COR-L47 (cell line): Measurements from ENCODE around the gene KCNK7.
A peak's percentile ranks its signal among the peaks of the same experiment; 100 is the strongest.

ENCODE experiments used
- DNase-seq: peaks from one replicate; lab custom pipeline; 2025; lab: John Stamatoyannopoulos, UW

KCNK7 gene

DNA sequence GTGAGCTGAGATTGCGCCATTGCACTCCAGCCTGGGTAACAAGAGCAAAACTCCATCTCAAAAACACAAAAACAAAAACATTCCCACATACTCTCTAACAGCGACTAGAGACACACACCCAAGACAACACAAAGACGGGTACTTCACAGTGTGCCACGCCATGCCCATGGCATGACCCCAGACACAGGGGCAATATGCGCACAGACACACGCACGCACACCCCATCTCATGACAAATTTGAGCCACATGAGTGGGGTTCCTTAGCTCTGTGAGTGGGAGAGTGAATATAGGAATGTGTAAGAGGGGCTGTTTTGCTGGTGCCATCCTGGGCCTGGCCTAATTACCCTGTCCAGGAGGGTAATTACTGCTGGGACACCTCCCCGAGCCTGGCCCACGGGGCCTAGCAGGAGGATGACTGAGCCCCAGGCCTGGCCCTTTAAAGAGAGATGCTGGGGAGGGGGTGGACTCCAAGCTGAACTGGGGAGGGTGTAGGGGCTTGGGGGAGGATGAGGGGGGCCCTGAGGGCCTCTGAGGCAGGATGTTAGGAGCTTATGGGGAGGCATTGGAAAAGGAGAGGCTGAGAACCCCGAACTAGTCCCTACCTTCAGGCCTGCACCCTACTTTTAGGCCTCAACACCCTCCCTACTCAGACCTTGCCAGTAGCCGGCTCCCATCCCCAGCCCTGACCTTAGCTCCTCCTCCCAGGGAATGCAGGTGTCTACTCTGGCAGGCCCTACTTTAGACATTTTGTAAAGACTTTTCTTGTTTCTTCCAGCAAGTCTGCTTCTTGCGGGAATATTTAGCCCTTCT is 38.9 kb downstream of the KCNK7 start:
- DNase-seq = no peak

DNA sequence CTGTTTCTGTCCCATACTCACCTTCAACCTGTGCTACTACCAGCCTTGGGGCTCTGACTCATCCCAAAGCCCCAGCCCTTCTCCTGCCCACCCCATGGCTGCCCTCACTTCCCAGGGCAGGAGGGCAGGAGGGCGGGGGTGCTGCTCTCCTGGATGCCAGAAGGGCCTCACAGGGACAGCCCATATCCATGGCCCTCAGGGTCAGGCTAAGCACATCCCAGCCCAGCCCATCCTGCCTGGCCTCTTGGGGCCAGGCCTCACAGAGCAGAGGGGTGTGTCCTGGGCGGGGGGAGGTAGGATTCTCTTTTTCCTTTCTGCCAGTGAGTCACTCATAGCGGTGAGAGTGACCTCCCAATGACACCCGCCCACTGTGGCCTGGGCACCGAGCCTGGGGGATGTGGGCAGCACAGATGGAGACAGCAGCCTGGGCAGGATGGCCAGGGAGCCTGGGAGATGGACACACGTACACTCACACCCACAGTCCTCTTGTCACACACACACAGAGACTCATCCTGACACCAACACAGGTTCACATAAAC is 39.8 kb downstream of the KCNK7 start:
- DNase-seq = no peak

DNA sequence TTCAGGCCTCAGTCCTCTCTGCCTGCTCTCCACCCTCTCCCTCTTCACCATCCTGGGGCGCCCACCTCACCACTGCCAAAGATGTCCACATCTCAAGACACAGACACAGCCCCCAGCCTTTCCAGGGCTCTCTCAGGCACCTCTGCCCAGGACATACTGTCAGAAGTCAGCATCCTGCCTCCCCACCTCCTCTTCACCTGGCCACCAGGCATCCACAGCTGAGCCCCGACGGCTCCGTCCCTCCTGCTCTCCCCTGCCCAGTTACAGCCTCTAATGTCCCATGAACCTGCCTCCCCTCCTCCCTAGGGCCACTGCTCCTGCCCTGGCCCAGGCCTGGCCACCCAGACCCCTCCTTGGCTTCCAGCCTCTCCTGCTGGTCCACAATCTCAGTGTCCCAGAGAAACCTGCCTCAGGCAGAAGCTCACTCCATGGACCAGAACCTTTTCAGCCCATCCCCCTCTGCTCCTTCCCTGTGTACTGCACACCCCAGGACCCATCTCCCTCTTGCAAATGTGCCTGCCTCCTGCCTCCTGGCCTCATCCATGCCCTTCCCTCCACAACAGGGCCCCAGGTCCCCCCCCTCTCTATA is 40.7 kb downstream of the KCNK7 start:
- no peak for DNase-seq

DNA sequence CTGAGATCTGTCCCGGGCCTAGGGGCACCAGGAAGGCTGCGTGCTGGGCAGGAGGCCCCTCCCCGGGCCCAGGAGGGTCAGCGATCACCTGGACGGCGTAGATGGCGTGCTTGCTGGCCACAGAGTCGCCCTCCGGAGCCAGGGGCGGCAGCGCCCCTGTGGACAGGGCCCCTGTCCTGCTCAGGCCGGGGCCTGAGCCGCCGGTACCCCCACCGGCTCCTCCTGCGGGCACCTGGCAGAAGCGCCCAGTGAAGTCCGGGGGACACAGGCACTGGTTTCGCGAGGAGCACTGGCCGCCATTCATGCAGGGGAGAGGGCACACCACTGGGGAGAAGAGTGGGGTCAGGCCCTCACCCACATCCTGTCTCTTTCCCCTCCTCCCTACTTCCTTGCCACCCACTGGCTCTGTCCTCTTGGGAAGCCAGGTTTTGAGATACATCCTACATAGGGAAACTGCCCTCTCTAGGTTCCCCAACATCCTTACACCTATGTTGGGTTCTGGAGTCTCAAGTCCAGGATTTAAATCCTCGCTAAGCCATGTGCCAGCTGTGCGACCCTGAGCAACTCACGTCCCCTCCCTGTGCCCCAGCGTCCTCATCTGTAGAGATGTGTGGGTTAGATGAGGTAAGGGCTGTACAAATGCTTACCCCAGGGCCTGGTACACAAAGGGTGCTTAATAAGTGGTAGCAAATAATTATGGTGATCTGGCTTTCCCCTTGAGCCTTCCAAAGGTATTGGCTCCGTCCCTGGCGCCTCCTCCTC is 41.4 kb downstream of the KCNK7 start:
- DNase-seq = no peak

DNA sequence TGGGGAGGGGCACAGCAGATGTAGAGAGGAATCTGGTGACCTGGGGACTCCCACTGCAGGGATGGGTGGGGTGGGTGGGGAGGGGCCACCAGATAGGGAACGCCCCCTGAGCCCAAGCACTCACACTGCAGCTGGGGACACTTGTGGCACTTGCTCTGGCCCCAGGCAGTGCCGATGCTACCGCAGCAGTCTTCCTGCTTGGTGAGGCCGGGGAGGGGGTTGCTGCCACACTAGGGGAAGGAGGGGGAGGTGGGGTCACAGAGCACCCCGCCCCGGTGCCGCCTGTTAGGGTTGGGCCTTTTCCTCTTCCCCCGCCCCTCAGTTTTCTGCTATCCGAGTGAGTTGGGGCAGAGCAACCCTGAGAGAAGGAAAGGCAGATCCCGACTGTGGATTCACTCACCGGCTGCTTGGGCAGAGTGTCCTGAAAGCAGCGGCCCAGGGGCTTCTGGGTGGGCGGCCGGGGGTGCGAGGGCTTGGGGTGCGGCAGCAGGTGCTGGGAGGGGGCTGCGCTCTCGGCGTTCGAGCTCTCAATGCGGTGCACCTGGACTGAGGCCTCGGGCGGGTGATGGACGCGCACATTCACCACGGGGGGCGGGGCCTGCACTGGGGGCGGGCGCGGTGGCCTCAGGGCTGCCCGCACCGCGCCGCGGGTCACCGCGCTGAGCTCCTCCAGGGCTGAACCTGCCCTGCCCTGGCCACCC is 42.1 kb downstream of the KCNK7 start:
- DNase-seq = no peak

DNA sequence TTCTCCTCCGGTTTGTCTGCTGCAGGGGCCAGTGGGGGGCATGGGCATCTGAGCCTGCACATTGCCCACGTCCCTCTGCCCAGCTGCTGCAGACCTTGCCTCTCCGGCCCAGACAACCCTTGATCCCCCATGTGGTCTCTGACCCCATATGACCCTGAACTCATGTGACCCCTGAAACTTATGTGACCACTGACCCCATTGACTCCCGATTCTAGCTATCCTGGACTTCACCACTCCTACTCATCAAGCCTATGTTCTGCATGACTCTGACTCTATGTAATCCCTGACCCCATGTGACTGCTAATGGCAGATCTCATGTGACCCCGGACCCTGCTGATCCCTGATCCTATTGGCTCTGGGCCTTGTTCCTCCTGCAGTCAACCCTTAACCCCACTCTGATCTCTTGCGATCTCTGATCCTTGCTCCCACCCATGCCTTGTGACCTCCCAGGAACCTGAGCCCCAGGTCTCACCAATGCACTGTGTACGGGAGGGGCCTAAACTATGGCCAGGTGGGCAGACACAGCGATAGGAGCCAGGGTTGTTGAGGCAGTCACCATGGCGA is 43.1 kb downstream of the KCNK7 start:
- DNase-seq = no peak

DNA sequence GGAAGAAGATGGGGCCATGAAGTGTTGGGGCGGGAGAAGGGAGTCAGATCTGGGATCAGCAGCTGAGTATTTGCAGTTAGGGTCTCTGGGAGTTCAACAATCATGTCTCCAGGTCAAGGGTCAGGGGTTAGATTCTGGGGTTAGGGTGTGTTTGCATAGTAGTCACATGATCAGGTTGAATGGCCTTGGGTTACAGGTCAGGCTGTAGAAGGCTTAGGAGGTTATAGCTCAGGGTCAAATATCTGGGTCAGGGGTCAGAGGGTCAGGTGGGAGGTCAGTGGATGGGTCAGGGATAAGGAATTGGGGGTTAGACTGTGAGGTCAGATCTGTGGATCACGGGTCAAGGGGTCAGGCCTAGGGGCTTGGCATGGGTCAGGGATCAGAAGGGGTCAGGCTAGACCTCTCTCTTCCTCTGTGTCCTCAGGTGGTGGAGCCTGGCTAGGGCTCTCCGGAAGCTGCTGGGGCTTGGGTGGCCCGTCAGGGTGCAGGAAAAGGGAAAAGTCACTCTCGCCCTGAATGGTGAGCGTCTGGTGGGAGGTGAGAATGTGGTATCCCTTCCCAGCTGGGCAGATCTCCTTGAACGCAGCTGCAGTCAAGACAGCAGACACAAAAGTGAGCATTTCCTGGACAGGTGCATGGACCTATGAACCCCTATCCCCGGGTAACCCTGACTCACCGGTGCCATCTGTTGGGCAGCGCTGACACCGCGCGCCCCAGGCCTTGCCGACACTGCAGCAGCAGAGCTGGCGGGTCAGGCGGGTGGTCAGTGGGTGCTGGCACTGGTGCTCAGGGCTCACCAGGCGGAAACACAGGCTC is 43.8 kb downstream of the KCNK7 start:
- peak; percentile 53 for DNase-seq

DNA sequence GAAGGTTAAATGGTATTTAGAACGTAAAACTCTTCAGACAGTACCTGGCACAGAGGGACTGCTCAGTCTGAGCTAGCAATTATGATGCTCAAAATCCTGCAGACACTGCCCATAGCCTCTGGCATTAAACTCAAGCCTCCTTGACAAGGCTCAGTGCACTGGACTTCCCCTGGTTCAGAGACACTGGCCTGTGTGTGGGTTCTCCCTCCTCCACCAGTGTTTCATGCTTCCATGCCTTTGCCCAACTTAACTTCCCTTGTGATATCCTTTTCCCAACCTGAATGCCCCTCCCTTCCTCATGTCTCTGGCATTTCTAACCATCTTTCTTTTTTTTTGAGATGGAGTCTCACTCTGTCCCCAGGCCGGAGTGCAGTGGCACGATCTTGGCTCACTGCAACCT is 46.5 kb downstream of the KCNK7 start:
- DNase-seq = no peak

DNA sequence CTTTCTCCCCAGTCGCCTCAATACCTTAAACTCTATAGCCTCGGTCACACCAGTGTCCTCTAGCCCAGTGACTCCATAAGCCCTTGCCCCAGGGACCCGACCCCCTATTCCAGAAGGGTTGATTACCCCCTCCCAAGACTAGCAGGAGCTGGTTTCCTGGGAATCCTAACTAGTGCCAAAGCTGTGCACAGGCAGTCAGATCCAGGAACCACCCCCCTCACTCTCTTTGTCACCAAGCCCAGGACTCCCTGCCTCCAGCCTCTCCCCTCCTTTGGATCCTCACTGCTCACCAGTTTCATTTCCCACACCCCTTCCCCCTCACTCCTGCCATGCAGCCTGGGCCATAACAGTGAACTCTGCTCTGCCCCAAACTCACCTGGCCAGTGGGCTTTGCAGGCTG is 47.2 kb downstream of the KCNK7 start:
- no peak for DNase-seq

DNA sequence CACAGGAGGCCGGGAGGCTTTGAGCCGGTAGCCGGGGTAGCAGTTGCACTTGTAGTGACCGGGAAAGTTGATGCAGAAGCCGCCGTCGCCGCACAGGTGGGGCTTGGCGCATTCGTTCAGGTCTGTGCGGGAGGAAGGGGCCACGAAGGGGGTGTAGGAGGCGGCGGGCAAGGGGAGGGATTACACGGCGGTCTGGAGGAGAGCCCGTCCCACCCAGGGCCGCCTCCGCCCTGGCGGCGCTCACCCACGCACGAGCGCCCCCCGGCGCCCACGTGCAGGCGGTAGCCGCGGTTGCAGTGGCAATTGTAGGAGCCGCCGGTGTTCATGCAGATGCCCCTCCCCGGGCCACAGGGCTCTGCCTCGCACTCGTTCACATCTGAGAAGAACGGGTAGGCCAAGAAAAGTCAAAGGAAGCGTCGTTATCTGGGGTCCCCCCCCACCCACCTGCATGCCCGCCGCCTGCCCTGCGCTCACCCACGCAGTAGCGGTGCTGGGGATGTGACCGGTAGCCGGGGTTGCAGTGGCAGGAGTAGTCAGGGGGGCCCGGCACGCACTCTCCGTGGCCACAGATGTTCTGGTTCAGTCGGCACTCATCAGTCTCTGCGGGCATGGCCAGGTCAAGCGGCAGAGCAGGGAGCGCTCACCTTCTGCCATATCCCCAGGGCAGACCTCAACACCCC is 48.0 kb downstream of the KCNK7 start:
- DNase-seq = no peak

DNA sequence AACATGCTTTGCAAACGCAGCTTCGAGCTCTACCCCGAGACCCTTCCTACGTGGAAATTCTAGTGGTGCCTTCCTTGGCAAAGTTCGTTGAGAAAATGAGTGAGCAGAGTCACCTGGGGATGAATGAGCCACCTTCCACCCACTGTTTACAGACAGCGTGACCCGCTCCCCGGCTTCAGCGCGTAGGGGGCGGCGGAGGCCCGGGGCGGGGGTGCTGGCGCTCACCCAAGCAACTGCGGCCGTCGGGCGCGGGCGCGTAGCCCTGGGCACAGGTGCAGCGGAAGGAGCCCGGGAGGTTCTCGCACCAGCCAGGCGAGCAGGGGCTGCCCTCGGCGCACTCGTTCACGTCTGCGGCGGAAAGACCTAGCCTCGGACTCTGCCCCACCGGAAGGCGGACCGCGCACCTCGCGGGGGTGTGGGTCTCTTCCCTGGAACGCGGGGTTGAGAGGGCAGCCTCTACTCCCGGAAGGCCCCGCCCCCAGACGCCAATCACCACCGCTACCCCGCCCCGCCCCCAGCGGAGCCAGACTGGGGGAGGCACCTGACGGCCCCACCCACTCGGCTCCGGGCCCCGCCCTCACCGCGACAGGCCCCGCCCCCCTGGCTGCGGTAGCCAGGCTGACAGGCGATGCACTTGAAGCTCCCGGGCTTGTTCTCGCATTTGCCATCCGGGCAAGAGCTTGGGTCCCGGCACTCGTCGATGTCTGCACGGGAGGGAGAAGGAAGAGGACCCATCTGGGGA is 49.2 kb downstream of the KCNK7 start:
- peak; percentile 82 for DNase-seq

DNA sequence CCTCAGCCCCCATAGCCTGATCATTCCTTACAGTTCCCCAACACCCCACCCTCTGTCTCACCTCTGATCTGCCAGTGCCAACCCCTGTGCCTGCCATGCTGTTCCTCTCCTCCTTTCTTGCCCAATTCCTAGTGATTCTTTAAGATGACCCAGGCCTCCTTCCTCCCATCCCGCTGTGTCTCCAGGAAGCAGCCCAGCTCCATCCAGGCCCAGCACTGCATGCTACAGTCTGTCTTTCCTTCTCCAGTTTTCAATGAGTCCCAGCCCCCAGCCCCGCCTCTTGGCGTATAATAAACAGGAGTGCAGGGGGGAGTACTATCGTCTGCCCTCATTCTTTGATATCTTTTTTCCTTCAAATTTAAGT is 49.8 kb downstream of the KCNK7 start:
- no peak for DNase-seq
